Vagina (tissue), 2 donors: Measurements from ENCODE around the gene KCNC2. TPM values are rescaled to one million over a fixed set of nuclear protein-coding genes. Genes with fewer than 3 reads are reported as not detected.

Experiments used
- DNase-seq, 2 donors: peaks; one replicate each; pipeline ENCODE4 v3.0.0-alpha.2; 2017; ENCODE audit errors: extremely low spot score in 2 of 2
- H3K27ac ChIP-seq: fragments of 200-600 bp; sonication (generic); one replicate; pipeline ENCODE4 v1.5.1; 2019
- H3K27me3 ChIP-seq: fragments of 200-600 bp; sonication (generic); one replicate; pipeline ENCODE4 v1.5.1; 2019
- H3K36me3 ChIP-seq, 2 donors: fragments of 200-600 bp; sonication (generic); one replicate each; pipeline ENCODE4 v1.5.1; 2017 to 2019
- H3K4me1 ChIP-seq: fragments of 200-600 bp; sonication (generic); one replicate; pipeline ENCODE4 v1.5.1; 2019
- H3K4me3 ChIP-seq, 2 donors: fragments of 200-600 bp; sonication (generic); 1 replicate in 1 of 2; 2 replicates in 1 of 2; pipeline ENCODE4 v1.5.1; 2016 to 2019
- H3K9me3 ChIP-seq: fragments of 200-600 bp; sonication (generic); one replicate; pipeline ENCODE4 v1.5.1; 2019
- POLR2A ChIP-seq, 2 donors: fragments of 450-650 bp; IDR thresholded peaks; one replicate each; pipeline ENCODE4 v1.6.1; 2017; ENCODE audit warnings: antibody characterized with exemption in 2 of 2, mild to moderate bottlenecking in 2 of 2, moderate library complexity in 2 of 2
- POLR2AphosphoS5 ChIP-seq, 2 donors: sonication (generic); formaldehyde crosslinking; IDR thresholded peaks; one replicate each; pipeline ENCODE4 v1.9.0; 2017; ENCODE audit warnings: antibody characterized with exemption in 2 of 2, mild to moderate bottlenecking in 2 of 2, low read depth in 1 of 2; ENCODE audit not compliant: insufficient read depth in 1 of 2
- intact Hi-C: fragments of 100-400 bp; cut with DNase I; formaldehyde crosslinking; loops from one replicate; pipeline ENCODE4 v1.15.1; 2023
- total RNA-seq: library from RNA; depleted of rRNA; stranded (reverse); fragments of >200 nt; gene quantifications from one replicate; pipeline ENCODE4 v1.2.3, GENCODE V29; 2016
- TF ChIP-seq, protein P1 (sequence below), 3 experiments: fragments of 450-650 bp in 2 of 3; fragments of 200-600 bp in 1 of 3; sonication (generic) in 1 of 3; IDR thresholded peaks; one replicate each; pipeline ENCODE4 v1.5.1; 2017 to 2019; ENCODE audit warnings: antibody characterized with exemption in 3 of 3, mild to moderate bottlenecking in 2 of 3, moderate library complexity in 2 of 3

The KCNC2 gene
- total RNA-seq, 1 donor from 2014 or later: 0.25 TPM

DNA sequence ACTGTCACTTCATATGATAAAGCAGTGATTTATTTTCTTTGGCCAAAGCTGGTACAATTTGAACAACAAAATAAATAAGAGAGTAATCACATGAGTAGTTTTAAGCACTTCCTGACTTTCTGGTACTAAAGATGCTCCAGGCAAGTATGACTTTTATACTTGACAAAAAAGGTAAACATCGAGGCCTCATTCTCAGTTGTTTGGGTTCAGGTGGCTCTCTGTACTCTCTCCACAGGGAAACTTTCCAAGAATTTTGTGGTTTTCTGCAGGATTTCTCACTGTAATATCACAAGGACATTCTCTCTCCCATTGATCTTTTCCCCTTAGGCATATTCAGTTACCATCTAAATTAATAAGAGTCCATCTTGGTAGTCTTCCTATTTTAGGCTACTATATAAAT is 26.6 kb upstream of the KCNC2 start:
- TF ChIP-seq POLR2AphosphoS5 (IDR thresholded peaks at IDR 0.05; ENCODE audit: insufficient read depth in 1 of 2, low read depth in 1 of 2) (no peak), POLR2A (IDR thresholded peaks at IDR 0.05) (no peak)
- TF ChIP-seq, protein P1, sequence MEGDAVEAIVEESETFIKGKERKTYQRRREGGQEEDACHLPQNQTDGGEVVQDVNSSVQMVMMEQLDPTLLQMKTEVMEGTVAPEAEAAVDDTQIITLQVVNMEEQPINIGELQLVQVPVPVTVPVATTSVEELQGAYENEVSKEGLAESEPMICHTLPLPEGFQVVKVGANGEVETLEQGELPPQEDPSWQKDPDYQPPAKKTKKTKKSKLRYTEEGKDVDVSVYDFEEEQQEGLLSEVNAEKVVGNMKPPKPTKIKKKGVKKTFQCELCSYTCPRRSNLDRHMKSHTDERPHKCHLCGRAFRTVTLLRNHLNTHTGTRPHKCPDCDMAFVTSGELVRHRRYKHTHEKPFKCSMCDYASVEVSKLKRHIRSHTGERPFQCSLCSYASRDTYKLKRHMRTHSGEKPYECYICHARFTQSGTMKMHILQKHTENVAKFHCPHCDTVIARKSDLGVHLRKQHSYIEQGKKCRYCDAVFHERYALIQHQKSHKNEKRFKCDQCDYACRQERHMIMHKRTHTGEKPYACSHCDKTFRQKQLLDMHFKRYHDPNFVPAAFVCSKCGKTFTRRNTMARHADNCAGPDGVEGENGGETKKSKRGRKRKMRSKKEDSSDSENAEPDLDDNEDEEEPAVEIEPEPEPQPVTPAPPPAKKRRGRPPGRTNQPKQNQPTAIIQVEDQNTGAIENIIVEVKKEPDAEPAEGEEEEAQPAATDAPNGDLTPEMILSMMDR (IDR thresholded peaks at IDR 0.05): no peak
- Histone ChIP-seq H3K4me1 (no peaks in the 10 kb centered on the region), H3K4me3 (no peak overlapping the region), H3K36me3 (no peaks in the 10 kb centered on the region), H3K27me3 (no peaks in the 10 kb centered on the region), H3K27ac (no peak overlapping the region), H3K9me3 (no peaks in the 10 kb centered on the region)
- no peak for DNase-seq
- intact Hi-C loops: no loop called here

DNA sequence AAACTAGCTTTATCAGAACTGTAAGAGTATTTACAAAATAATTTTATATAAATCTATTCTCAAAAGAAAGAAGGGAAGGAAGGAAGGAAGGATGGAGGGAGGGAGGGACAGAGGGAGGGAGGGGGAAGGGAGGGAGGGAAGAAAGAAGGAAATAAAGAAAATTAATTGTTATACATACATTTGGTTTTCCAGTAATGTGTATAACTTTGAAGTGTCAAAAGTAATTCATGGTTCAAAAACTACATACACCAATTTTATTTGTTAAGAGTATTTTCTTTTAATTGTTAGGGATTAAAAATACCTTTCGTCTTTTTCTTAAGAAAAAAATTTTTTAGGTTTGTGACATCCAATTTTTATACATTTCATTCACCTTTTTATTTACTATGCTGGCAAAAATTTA is 17.5 kb upstream of the KCNC2 start:
- Histone ChIP-seq H3K36me3 (no peaks in the 10 kb centered on the region), H3K27ac (no peak overlapping the region), H3K9me3 (no peaks in the 10 kb centered on the region), H3K4me1 (no peaks in the 10 kb centered on the region), H3K4me3 (no peak overlapping the region), H3K27me3 (no peaks in the 10 kb centered on the region)
- no peak for DNase-seq
- TF ChIP-seq POLR2AphosphoS5 (IDR thresholded peaks at IDR 0.05; ENCODE audit: insufficient read depth in 1 of 2, low read depth in 1 of 2) (no peak), POLR2A (IDR thresholded peaks at IDR 0.05) (no peak)
- TF ChIP-seq, protein P1 (IDR thresholded peaks at IDR 0.05): no peak
- intact Hi-C loops: no loop called here

DNA sequence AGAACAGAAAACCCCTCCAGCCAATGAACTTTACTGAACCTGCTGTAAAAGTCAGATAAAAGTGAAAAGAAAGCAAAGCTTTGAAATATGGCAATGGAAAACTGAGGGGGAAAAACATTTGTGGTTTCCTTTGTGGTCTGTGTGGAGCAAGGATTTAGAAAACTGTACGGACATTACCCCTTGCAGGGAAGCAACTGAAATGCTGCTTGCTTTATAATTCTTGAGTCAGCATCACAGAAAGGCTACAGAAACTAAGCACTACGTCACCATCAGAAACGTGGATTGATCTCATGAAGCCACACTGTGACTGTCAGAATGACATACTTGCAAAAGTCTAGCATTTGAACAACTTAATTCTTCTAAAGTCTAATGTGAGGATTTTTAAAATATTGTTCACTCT is 2.4 kb upstream of the KCNC2 start:
- no peak overlapping the region for H3K4me3 ChIP-seq
- H3K9me3 ChIP-seq: no peaks in the 10 kb centered on the region
- no peak overlapping the region for H3K27ac ChIP-seq
- intact Hi-C loops: no loop called here
- H3K4me1 ChIP-seq: peaks cover 5% of the 10 kb centered on the region
- DNase-seq: no peak
- TF ChIP-seq, protein P1 (IDR thresholded peaks at IDR 0.05): no peak
- TF ChIP-seq POLR2A (IDR thresholded peaks at IDR 0.05) (no peak), POLR2AphosphoS5 (IDR thresholded peaks at IDR 0.05; ENCODE audit: insufficient read depth in 1 of 2, low read depth in 1 of 2) (no peak)
- peaks cover 6% of the 10 kb centered on the region for H3K27me3 ChIP-seq
- H3K36me3 ChIP-seq: no peaks in the 10 kb centered on the region

DNA sequence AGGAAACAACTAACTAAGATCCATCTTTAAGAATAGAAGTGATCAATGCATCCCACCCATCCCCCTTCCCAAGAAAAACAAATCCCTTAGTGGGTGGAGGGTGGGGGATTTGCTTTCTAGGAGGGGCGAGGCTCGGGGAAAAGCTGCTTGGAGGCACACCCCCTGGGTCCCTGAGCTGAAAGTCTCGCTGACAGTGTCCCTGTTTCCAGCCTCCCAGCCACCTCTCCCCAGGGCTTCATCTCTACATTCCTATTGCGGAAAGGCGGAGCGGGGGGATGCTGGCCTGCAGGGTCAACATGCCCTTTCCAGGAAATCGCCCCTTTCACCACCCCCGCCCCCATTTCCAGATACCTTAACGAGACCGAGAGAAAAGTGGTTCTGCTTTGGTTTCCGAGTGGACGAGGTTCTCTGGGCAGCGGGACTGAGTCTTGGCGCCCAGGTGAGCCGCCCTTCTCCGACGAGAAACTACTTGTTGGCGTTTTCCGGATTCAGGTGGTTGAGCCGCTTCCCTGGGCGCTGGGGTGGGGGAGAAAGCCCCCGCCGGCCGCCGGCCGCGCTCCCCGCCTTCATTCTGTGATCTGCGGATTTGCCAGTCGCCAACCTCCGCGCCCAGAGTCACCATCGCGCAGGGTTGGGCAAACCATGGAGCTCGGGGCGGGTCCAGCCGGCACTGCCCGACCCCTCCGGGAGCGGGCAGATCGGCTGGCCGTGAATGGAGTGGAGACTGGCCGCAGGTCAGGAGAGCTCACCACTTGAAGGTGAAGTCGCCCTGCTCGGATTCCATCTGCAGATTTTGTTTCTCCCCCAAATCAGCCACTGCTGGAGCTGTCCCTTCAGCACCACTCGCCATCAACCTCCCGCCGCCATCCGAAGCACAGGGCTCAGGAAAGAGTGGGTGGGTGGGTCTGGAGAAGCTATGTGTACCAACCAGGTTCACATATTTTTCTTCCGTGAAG is 505 bp downstream of the KCNC2 start:
- H3K36me3 ChIP-seq: no peaks in the 10 kb centered on the region
- intact Hi-C loops: no loop called here
- peaks cover 6% of the 10 kb centered on the region for H3K27me3 ChIP-seq

More for the DNA sequence above, 505 bp downstream of the KCNC2 start:
- H3K27ac ChIP-seq: no peak overlapping the region
- no peaks in the 10 kb centered on the region for H3K9me3 ChIP-seq
- TF ChIP-seq, protein P1 (IDR thresholded peaks at IDR 0.05): no peak
- H3K4me3 ChIP-seq: no peak overlapping the region
- peaks cover 5% of the 10 kb centered on the region for H3K4me1 ChIP-seq
- DNase-seq: no peak
